Measurements from ENCODE around the gene WDFY4.

WDFY4 gene

DNA sequence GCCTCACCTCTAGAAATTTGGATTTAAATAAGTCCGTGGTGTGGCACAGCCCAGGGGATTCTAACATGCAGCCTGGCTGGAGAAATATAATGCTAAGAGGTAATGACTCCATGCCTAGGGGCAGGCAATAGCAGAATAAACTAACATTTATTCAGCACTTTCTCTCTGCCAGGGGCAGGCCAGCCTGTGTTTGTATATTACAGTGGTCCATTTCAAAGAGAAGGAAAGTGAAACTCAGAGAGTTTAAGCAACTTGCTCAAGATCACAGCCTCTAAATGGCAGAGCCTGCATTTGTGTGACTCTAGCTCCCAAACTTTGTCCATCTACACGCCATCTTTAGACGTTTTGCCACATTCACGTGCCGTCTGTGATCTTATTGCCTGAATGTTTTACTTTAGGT is 261.7 kb downstream of the WDFY4 start:
- no peak for DNase-seq (ENCODE audit: low read depth)

DNA sequence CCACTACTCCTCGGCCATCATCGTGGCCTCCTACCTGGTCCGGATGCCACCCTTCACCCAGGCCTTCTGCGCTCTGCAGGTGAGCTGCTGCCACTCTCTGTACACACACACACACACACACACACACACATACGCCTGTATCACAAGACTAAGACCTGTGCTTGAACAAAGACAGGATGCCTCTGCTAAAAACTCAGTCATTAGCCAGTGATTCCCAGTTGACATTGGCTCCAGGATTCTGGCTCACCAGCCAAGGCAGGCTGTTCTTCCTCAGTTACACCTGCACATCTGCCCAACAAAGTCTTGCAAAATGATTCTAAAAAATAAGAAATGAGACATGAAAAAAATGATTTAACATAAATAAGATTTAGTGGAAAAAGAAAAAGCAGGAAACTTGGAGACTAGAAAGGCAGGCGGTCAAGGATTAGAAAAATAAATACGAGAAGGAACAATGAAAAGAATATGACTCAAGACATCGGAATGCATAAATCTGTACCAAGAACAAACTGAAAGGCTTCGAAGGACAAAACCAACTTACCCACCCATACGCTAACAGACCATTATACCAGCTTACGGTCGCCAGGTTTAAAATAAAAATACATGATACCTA is 262.3 kb downstream of the WDFY4 start:
- no peak for DNase-seq (ENCODE audit: low read depth)

DNA sequence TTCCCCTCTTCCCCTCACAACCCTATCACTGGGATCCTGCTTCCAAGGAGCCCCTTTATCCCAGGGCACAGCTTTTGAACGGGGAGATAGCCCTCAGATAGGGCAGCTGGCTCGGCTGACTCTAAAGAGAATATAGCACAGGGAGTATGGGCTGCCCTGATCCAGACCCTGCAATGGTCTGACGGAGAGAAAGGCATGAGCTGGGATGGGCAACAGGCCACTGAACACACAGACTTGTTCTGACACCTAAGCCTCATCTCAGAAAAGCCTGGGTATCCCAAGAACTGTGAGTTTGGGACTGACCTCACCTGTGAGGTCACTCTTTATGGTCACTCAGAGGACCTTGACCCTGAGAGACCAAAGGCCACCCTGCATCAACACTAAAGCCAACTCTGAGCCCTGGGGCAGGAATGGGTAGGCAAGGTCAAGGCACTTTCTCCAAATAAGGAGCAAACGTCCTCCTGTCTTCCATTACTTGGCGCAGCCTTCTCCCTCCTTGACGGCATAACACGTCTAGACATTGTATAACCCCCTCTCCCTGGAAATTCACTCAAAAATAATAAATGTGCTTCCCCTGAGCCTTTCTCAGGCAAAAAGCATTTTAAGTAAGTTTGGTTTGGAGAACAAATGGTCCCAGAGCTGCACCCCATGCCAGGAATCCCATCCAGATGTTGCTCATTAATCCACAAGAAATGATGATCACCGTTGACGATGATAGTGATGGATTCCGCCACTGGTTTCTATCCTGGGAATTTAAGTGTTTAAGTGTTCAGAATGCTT is 263.2 kb downstream of the WDFY4 start:
- no peak for DNase-seq (ENCODE audit: low read depth)

DNA sequence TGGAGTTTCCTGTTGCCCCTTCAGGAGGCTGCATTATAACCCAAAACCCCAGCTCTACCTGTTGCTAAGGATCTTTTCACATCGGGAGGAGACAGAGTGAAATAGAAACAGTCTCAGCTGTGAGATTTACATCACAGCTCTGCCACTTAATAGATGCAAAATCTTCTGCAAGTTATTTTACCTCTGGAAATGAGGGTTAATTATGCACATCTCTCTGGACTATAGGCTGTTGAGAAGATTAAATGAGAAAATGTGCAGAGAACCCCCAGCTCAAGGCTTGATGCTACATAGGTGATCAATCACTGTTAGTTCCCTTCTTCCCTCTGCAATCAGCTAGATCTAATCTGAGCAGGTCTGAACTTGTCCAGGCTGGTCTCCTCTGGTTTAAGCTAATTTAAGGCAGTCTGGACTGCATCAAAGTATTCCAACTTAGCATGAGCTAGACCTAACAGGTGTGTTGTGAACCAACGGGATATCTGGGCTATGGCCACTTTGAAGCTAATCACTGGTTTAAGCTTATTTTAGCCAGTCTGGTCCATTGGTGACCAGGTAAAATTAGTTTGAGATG is 263.9 kb downstream of the WDFY4 start:
- DNase-seq (ENCODE audit: low read depth), result no peak

DNA sequence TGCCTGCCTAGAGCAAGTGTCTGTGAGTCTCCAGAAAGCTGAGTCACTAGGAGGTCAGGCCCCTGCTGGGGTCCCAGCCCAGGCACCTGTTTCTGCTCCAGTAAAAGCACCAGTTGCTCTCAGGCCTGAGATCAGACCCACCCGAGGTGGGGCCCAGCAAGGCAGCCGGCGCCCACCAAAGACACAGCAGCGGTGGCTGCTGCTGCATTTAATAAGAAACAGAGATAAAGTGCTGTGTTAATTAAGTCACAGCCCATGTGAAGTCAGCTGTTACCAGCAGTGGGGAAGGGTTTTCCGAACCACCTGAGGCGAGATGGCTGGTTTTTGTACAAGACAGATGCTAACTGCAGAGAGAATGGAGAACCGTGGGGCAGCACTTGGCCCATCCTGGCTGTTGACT is 267.0 kb downstream of the WDFY4 start:
- no peak for DNase-seq (ENCODE audit: low read depth)

DNA sequence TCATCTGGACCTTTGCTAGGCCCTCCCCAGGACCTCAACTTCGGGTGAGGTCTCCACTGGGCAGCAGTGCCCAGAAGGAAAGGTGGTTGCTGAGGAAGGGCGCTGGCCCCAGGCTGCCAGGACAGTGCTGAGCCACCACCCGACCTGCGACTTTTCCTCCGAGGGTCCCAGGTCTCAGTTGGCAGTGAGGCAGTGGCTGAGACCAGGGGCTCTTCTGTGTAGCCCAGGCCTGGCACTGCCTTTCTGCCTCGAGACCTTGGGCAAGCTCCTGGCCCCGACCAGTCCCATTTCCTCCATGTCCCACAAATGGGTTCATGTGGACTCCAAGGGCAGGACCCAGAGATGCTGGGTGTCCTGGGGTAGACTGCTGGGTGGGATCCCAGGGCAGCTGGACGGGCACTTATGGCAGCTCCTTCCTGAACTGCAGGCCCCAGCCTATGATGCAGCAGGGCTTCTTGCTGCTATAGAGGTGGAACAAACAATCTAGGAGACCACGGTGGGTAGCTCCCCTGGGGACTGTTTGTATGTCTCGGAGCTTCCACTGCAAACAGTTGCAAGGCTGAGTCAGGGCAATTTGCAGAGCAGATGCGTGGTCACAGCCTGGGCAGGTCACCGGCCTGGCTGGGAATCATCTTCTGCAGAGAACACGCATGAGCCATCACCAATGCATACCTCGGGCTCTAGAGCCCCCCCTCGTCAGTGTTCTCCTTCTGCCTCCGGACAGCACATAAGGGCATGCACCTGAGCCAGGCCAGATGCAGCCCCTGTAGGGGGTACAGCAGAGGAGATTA is 272.9 kb downstream of the WDFY4 start:
- DNase-seq (ENCODE audit: low read depth), result no peak

DNA sequence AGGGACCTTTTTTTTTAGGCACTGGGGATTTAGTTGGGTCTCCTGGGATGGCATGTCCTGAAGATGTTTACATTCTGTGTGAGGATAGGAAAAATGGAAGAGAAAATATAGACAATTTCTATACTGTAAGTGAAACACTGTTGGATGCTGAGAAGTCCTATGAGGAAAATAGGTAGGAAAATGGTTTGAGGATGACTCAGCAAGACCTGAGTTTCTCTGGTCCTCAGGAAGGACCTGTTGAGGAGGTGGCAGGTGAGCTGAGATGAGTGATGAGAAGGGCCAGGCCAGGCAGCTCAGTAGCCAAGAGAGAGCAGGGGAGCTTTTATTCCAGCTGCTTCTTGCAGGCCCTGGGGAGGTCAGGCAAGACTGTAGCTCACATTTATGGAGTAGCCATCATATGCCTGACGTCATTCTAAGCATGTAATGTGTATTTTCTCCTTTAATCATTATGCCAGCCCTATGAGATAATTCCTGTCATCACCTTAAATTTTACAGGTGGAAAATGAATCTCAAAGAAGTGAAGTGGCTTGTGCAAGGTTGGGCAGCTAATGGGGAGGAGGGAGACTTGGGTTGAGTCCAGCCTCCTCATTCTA is 274.0 kb downstream of the WDFY4 start:
- no peak for DNase-seq (ENCODE audit: low read depth)

DNA sequence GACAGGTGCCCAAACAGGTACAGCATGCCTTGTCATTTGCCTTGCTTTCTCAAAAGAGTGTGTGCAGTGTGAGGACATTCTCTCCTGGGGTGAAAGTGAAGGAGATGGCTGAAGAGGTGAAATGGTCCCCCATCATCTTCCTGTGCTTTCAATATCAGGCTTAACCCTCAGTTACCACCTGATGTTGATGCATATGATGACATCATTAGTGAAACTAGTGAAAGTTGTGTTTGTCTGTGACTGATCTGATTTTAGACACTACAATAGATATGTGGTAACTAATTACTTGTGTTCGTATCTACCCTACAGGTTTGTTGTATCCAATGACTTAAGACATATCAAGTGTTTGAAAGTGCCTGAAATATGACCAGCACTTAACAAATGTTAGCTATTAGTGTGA is 279.4 kb downstream of the WDFY4 start:
- no peak for DNase-seq (ENCODE audit: low read depth)

DNA sequence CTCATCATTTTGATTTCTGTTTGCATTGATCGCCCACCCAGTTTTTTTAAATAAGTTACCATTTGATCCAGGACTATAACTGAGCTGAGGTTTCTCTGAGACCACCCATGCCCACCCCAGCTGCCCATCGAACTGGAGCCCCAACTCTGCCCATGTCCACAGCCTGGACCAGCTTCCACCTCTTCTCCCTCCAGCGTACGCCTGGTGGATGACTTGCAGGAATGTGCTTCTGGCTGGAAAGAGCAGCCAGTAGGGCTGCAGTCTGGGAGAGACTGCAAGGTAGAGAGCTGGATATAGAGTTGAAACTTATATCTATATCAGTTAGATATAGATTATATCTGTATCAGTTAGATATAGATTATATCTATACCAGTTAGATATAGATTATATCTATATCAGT is 280.8 kb downstream of the WDFY4 start:
- no peak for DNase-seq (ENCODE audit: low read depth)

DNA sequence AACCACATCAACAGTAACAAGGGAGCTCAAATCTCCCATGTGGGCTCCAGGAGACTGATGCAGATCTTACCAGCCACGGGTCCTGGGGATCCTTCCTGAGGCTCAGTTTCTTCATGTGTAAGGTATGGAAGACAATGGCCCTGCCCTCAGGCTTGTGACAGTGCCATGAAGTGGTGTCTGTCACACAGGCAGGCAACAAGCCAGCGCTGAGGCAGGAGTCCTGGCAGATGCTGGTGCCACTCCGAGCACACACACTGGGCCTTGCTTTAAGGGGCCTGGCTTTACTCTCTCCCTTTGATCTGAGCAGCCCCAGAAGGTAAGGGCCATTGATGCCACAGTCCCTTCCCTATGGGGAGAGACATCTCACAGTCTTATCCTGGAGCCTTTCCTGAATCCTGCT is 283.4 kb downstream of the WDFY4 start:
- DNase-seq (ENCODE audit: low read depth), result no peak

DNA sequence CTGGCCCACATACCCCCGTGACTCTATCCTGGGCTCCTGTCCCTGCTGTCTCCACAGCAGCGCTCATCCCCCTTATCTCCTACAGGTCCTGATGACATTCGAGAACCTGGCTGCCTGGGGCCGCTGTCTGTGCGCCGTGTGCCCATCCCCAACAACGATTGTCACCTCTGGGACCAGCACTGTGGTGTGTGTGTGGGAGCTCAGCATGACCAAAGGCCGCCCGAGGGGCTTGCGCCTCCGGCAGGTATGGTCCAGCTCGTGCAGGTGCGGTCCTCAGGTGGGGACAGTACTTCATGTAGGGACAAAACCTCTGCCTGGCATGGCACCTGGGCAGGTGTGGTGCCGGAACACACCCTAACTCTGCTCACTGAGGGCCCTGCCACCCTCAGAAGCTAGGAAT is 285.4 kb downstream of the WDFY4 start:
- no peak for DNase-seq (ENCODE audit: low read depth)

DNA sequence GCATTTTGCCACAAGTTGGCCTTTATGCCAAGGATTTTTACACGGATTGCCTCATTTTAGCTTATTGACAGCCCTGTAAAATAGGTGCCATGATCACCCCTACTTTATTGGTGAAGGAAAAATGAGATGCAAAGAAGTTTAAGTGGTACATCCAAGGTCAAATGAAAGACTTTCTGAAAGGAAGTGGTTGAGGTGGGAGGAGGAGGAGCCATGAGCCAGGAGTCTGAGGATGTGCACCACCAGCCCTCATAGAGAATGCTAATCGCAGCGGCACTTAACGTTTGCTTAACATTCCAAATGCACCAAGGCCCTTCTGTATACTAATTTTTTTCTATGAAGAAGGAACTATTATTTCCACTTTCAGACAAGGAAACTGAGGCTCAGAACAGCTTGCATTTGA is 286.0 kb downstream of the WDFY4 start:
- no peak for DNase-seq (ENCODE audit: low read depth)

DNA sequence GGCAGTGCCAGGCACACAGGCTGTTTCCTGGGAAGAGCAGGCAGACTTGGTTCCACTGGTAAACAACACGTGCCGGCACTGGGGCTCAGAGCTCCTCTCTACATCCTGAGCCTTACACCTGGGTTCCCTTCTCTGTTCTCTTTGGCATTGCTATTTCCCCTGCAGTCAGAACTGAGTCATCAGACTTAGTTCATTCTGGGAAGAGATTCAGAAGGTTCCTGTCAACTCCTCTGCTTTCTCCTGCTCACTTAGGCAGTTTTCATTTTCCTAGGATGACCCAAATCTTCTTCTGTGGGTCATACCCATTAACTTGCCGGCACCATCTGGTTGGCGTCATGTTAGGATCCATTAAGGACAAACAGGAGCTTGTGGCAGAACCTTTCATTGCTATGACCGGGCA is 288.4 kb downstream of the WDFY4 start:
- no peak for DNase-seq (ENCODE audit: low read depth)

DNA sequence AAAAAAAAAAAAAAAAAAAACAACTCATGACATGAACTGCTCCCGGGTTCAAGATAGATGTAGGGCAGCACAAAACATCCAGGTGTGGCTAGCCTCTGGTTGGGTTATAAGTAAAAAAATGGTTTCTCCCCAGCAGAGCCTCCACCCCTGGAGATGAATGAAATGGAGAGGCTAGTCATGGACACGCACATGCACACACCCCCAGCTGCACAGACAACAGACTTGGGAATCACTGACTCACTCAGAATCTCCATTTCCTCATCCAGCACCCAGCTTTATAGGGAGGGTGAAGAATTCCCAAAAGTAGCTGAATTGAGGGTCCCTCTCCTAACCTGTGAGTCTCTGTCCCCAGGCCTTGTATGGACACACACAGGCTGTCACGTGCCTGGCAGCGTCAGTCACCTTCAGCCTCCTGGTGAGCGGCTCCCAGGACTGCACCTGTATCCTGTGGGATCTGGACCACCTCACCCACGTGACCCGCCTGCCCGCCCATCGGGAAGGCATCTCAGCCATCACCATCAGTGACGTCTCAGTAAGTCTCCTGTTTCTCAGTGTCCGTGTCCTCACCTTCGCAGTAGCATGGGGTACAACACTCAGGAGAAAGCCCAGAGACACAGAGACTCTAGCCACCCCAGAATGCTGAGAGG is 290.0 kb downstream of the WDFY4 start:
- no peak for DNase-seq (ENCODE audit: low read depth)

DNA sequence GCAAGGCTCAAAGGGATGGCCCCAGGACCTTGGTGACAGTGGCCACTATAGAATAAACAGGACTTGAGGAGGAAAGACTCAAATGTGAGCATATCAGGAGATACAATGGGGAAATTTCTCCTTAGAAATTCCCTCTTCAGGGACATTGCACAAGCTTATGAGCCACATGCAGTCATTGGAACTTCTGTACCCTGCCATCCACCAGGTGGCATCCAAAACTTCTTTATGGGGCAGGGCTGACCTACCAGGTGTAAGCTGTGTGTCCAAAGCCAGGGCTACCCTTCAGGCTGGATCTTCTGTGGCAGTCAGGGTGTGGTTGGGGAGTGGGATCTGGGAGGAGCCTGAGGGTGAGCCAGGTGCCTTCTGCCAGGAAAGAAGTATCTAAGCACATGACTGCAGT is 291.5 kb downstream of the WDFY4 start:
- DNase-seq (ENCODE audit: low read depth), result no peak

DNA sequence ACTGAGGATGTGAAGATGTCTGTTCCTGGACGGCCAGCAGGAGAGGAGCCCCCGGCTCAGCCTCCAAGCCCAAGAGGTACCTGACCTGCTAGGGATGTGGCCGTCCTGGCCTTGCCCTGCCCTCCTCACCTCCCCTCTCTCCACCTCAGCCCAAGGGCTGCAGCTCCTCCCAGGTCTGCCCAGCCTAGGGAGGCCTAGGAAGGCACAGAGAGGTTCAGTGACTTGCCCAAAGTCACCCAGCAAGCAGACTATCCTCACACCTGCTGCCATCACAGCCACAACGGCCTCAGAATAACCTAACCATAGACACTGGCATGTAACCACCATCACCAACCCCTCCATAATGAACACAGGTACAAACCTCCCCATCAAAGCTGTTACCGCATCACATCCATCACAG is 293.6 kb downstream of the WDFY4 start:
- no peak for DNase-seq (ENCODE audit: low read depth)

DNA sequence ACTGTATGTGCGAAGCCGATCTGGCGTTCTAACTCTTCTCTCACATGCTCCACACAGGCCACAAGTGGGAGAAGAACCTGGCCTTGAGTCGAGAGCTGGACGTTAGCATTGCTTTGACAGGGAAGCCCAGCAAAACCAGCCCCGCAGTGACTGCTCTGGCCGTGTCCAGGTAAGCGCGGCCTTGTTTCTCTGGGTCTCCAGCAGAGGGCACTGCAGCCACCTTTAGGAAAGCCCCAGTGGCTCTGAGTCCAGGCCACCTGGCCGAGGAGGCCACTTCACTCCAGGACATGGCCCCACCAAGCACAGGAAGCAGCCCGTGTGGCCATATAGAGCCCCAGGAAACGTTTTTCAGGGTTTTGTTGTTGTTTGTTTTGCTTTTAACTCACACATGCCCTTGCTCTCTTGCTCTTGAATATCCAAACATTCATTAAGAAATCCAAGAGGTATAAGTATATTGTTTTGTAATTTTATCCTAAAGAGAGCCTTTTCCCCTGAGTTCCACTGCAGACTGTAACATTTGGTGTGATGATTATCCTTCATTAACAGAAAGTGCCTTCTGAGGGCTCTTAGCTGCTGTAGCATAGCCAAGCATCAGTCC is 296.7 kb downstream of the WDFY4 start:
- no peak for DNase-seq (ENCODE audit: low read depth)

DNA sequence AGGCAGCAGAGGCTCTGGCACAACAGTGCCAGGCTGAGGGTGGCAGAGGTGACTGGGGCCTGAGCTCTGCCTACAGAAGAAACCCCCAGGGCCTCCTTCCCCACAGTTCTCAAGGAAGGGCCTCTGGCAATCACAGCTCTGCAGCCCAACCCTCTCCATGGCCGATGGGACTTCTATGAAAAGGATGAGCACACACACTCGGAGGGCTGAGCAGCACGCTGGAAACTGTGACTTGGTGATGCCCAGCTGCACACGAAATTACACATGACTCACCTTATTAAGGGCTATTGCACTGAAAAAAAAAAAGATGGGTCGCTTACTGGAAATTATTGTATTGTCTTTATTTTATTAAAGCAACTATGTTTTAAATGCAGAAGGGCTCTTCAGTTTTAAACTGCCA is 297.9 kb downstream of the WDFY4 start:
- DNase-seq (ENCODE audit: low read depth), result no peak

DNA sequence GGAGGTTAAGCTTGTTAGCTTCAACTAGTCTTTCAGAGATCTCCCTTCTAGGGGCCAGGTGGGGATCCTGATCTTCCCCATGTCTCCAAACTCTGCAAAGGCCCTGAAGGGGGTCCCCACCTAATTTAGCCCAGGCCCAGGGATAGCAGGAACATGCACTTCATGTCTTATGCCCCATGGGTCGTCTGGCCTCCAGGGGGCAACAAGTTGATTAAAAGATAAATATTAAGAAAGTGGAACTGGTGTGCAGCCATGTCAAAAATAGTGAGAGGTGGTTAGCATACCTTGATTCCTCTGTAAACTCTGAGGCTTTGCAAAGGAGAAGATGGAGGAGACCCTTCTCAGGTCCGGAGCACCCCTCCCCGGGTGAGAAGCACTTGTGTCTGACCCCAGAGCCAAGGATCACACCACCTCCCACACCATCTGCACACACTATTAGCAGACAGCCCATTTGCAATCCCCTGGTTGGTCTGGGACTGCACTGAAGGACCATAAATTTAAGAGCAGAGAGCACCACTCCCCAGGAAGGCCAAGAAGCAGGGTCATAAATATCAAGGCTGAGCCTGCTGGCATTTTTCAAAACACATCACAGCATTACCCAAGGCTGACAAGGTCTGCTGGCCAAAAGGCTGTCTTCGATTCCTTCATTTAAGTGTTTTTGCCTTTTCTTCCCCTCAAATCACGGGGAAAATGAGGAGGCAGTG is 299.1 kb downstream of the WDFY4 start:
- DNase-seq (ENCODE audit: low read depth), result no peak

DNA sequence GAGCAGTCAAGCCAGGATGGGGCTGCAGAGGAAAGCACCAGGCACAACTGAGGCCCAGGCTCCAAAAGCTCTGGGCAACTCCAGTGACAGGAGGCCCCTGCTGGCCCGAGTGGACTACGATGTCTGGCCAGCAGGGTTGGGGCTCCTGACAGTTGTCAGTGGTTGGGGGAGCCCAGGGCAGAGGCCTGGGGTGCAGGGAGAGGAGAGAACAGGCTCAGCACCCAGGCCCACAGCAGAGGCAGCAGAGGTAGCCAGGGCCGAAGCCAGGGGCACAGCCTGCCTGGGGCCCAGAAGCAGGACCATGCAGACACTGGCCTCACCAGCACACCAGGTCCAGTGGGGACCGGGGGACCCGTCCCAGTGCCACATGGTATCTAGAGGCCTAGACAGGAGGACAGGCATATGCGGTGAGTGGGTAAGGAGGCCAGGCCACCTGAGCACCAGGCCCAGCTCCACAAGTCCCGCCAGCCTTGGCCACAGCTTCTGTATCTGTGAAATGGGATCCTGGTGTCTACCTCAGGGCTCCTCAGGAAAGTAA is 301.0 kb downstream of the WDFY4 start:
- DNase-seq (ENCODE audit: low read depth), result no peak

DNA sequence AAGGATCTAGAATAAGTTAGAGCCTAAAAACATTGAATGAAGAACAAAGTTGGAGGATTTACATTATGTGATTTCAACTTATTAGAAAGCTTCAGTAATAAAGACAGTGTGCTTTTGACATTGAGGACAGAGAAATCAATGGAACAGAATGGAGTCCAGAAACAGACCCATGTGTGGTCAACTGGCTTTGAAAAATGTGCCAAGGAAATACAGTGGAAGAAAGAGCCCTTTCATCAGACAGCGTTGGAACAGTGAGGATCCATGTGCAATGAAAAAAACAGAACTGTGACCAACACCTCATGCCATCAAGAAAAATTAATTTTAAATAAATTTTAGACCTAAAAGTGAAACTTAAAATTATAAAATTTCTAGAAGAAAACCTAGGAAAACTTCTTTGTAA is 305.6 kb downstream of the WDFY4 start:
- no peak for DNase-seq (ENCODE audit: low read depth)
